Smooth muscle cell (in vitro differentiated cells): Measurements from ENCODE around the gene ZC3H8. TPM values are rescaled to one million over a fixed set of nuclear protein-coding genes. Genes with fewer than 3 reads are reported as not detected.

Experiments used
- DNase-seq: peaks from one replicate; lab custom pipeline; 2025; ENCODE audit not compliant: unreplicated experiment; lab: John Stamatoyannopoulos, UW
- H2AFZ ChIP-seq: fragments of 200-600 bp; sonication (generic); 2 replicates; pipeline ENCODE4 v1.6.0; 2016; ENCODE audit warnings: antibody characterized with exemption, low read depth, mild to moderate bottlenecking
- H3F3A ChIP-seq: fragments of 200-600 bp; sonication (generic); 2 replicates; pipeline ENCODE4 v1.6.0; 2017; ENCODE audit warnings: antibody characterized with exemption, low read depth
- H3K27ac ChIP-seq: fragments of 200-600 bp; sonication (generic); 2 replicates; pipeline ENCODE4 v1.5.1; 2016; ENCODE audit warnings: low read depth, mild to moderate bottlenecking
- H3K27me3 ChIP-seq: fragments of 200-600 bp; sonication (generic); 2 replicates; pipeline ENCODE4 v1.6.1; 2016; ENCODE audit warnings: low read depth, mild to moderate bottlenecking
- H3K36me3 ChIP-seq: fragments of 200-600 bp; sonication (generic); 2 replicates; pipeline ENCODE4 v1.5.1; 2016; ENCODE audit warnings: low read depth
- H3K4me1 ChIP-seq: fragments of 200-600 bp; sonication (generic); 2 replicates; pipeline ENCODE4 v1.5.1; 2016; ENCODE audit warnings: low read depth
- H3K4me2 ChIP-seq: fragments of 200-600 bp; sonication (generic); 2 replicates; pipeline ENCODE4 v1.6.0; 2016; ENCODE audit warnings: mild to moderate bottlenecking
- H3K4me3 ChIP-seq: fragments of 200-600 bp; sonication (generic); 2 replicates; pipeline ENCODE4 v1.5.1; 2016; ENCODE audit warnings: mild to moderate bottlenecking
- H3K79me2 ChIP-seq: fragments of 200-600 bp; sonication (generic); 2 replicates; pipeline ENCODE4 v1.6.0; 2016; ENCODE audit warnings: low read depth, mild to moderate bottlenecking
- H3K9ac ChIP-seq: fragments of 200-600 bp; sonication (generic); 2 replicates; pipeline ENCODE4 v1.6.0; 2016; ENCODE audit warnings: low read depth
- H3K9me3 ChIP-seq: fragments of 200-600 bp; sonication (generic); replicated peaks from 2 replicates; pipeline ENCODE4 v1.5.1; 2016; ENCODE audit warnings: low read depth
- H4K20me1 ChIP-seq: fragments of 200-600 bp; sonication (generic); 2 replicates; pipeline ENCODE4 v1.6.0; 2016; ENCODE audit warnings: low read depth
- CTCF ChIP-seq: fragments of 200-600 bp; sonication (generic); IDR thresholded peaks from 2 replicates; pipeline ENCODE4 v1.5.1; 2017; ENCODE audit warnings: borderline replicate concordance, mild to moderate bottlenecking, antibody characterized with exemption; ENCODE audit not compliant: insufficient read depth, poor library complexity, severe bottlenecking
- whole genome bisulfite sequencing: methylation state at CpG from one replicate; pipeline ENCODE4 v1.1.7; 2016; ENCODE audit warnings: low lambda C conversion rate; 5-methylcytosine and 5-hydroxymethylcytosine counted together
- polyA plus RNA-seq: library from polyadenylated mRNA; unstranded; fragments of >200 nt; fragmentation: Nextera tagmentation; extraction: Ambion mirVana; gene quantifications from 2 replicates; pipeline ENCODE4 v1.2.1, GENCODE V29; 2016
- total RNA-seq: library from RNA; depleted of rRNA; stranded (reverse); fragments of >200 nt; gene quantifications from 2 replicates; pipeline ENCODE4 v1.2.3, GENCODE V29; 2014

The ZC3H8 gene
- total and polyA plus RNA-seq, 2 experiments from 2014 or later: 3.2 to 9.1 TPM

GRCh38 chr2:112162956-112163355 is 91.9 kb downstream of the ZC3H8 start:
- Histone ChIP-seq H3K27ac (no peak overlapping the region), H3K4me2 (no peak overlapping the region), H3K9ac (no peak overlapping the region), H3F3A (no peaks in the 10 kb centered on the region), H3K27me3 (no peaks in the 10 kb centered on the region), H4K20me1 (no peaks in the 10 kb centered on the region), H3K4me1 (no peaks in the 10 kb centered on the region), H3K36me3 (no peaks in the 10 kb centered on the region), H3K4me3 (no peak overlapping the region), H3K9me3 (no peaks in the 10 kb centered on the region), H3K79me2 (no peaks in the 10 kb centered on the region), H2AFZ (no peak overlapping the region)
- no peak for TF ChIP-seq CTCF
- 94% methylated on average over 11 of the region's 11 CpGs for WGBS
- DNase-seq: no peak

- Histone ChIP-seq H3K27me3 (no peaks in the 10 kb centered on the region), H3K36me3 (no peaks in the 10 kb centered on the region), H3K9me3 (no peaks in the 10 kb centered on the region), H3K79me2 (no peaks in the 10 kb centered on the region), H3F3A (no peaks in the 10 kb centered on the region), H3K4me3 (no peak overlapping the region), H3K4me1 (no peaks in the 10 kb centered on the region), H3K4me2 (no peak overlapping the region), H3K27ac (no peak overlapping the region), H3K9ac (no peak overlapping the region), H2AFZ (no peak overlapping the region), H4K20me1 (no peaks in the 10 kb centered on the region)
- no peak for TF ChIP-seq CTCF
- DNase-seq: no peak
- 98% methylated on average over 6 of the region's 6 CpGs for WGBS
Measured at GRCh38 chr2:112162341-112162740, 92.5 kb downstream of the ZC3H8 start.

Other genes with a start within 250 kb of the ZC3H8 start
- gene TMEM87B, start 199.8 kb downstream of the ZC3H8 start, total RNA-seq: 109 and 117 TPM in 2 replicates
- 26.9 and 27.2 TPM in 2 replicates for gene TMEM87B, start 199.8 kb downstream of the ZC3H8 start, polyA plus RNA-seq
- 1.1 and 3.2 TPM in 2 replicates for gene FBLN7, start 116.7 kb downstream of the ZC3H8 start, total RNA-seq
- 1.7 and 2.7 TPM in 2 replicates for gene FBLN7, start 116.7 kb downstream of the ZC3H8 start, polyA plus RNA-seq
- gene ZC3H6, start 20.6 kb upstream of the ZC3H8 start, total RNA-seq: 7.6 and 8.4 TPM in 2 replicates
- 1.9 and 2.8 TPM in 2 replicates for gene ZC3H6, start 20.6 kb upstream of the ZC3H8 start, polyA plus RNA-seq
- gene RGPD8, start 178.6 kb upstream of the ZC3H8 start, total RNA-seq: 10.2 and 13.1 TPM in 2 replicates
- gene RGPD8, start 178.6 kb upstream of the ZC3H8 start, polyA plus RNA-seq: 1.1 and 1.3 TPM in 2 replicates
- gene TTL, start 227.1 kb upstream of the ZC3H8 start, total RNA-seq: 27.2 and 33.2 TPM in 2 replicates
- 22.4 and 36.7 TPM in 2 replicates for gene TTL, start 227.1 kb upstream of the ZC3H8 start, polyA plus RNA-seq